ENCODE results near the gene SP8. TPM values are rescaled to one million over a fixed set of nuclear protein-coding genes. Genes with fewer than 3 reads are reported as not detected.

SP8 gene
- total RNA-seq, 1 experiment from 2014 or later: not detected

- TF ChIP-seq REST (IDR thresholded peaks at IDR 0.05; ENCODE audit: insufficient read depth in 1 of 2, low read depth in 2 of 2, low read length in 1 of 2) (no peak), TCF7L2 (IDR thresholded peaks at IDR 0.05; ENCODE audit: low read depth, low read length) (peak; percentile 88), CTCF (IDR thresholded peaks at IDR 0.05) (peak; percentile 97), SIN3A (IDR thresholded peaks at IDR 0.05; ENCODE audit: borderline replicate concordance, insufficient read depth, low read depth, low read length) (no peak), POLR2AphosphoS5 (IDR thresholded peaks at IDR 0.05; ENCODE audit: low read depth, low read length) (no peak)
- Histone ChIP-seq H3K27ac (ENCODE audit: low read length) (no peak overlapping the region), H3K4me1 (ENCODE audit: control insufficient read depth, insufficient read depth, low read length) (0 out of 2 replicates have a peak, but pooled peaks cover 3% of the 10 kb centered on the region), H3K36me3 (ENCODE audit: control insufficient read depth, insufficient read depth, low read length) (peaks cover 4% of the 10 kb centered on the region; the same call in 1 of the 2 replicates), H3K9me3 (ENCODE audit: control insufficient read depth, insufficient read depth, low read depth, low read length) (no peaks in the 10 kb centered on the region), H3K27me3 (ENCODE audit: control insufficient read depth, insufficient read depth, low read length) (peaks cover 42% of the 10 kb centered on the region), H3K4me3 (ENCODE audit: low read depth in 2 of 2, low read length in 2 of 2) (peak overlapping the region; percentile 14 to 36; a peak in 3 of 4 replicates)
- ATAC-seq (peak; percentile 99), DNase-seq (ENCODE audit: low read depth, low spot score) (no peak)
- in situ Hi-C loops (cut with HindIII; ENCODE audit: low pct_unique_long_range_greater_than_20kb, low sequenced_read_pairs): no loop called here
- ChIA-PET CTCF (no interaction called here), POLR2A (no interaction called here)
- no TSS peak for BruUV-seq (replicated peaks)
- intact Hi-C loops (cut with micrococcal nuclease; ENCODE audit: unreplicated experiment): loop anchor here (5.0 kb wide), 1 partner anchor 989 kb away; no protein-coding TSS in a partner anchor
These were observed 8.5 kb downstream of the SP8 start for GRCh38 chr7:20778063-20778721.

- CTCF ChIA-PET: no interaction called here
- POLR2A ChIA-PET: no interaction called here
- H3K4me3 ChIP-seq (ENCODE audit: low read depth in 2 of 2, low read length in 2 of 2): peak overlapping the region; percentile 14 to 36; a peak in 3 of 4 replicates
- DNase-seq (ENCODE audit: low read depth, low spot score) (no peak), ATAC-seq (peak; percentile 85)
- intact Hi-C loops (cut with micrococcal nuclease; ENCODE audit: unreplicated experiment) (loop anchor here (1.0 to 5.0 kb wide), 2 partner anchors 477 to 990 kb away; no protein-coding TSS in a partner anchor), in situ Hi-C loops (cut with HindIII; ENCODE audit: low pct_unique_long_range_greater_than_20kb, low sequenced_read_pairs) (no loop called here)
- peak; percentile 93 for TF ChIP-seq TCF7L2 (IDR thresholded peaks at IDR 0.05; ENCODE audit: low read depth, low read length)
- TF ChIP-seq REST (IDR thresholded peaks at IDR 0.05; ENCODE audit: insufficient read depth in 1 of 2, low read depth in 2 of 2, low read length in 1 of 2): no peak
- TF ChIP-seq SIN3A (IDR thresholded peaks at IDR 0.05; ENCODE audit: borderline replicate concordance, insufficient read depth, low read depth, low read length): no peak
- BruUV-seq (replicated peaks): no TSS peak
- no peaks in the 10 kb centered on the region for H3K9me3 ChIP-seq (ENCODE audit: control insufficient read depth, insufficient read depth, low read depth, low read length)
- H3K27me3 ChIP-seq (ENCODE audit: control insufficient read depth, insufficient read depth, low read length): peaks cover 44% of the 10 kb centered on the region
- 0 out of 2 replicates have a peak, but pooled peaks cover 3% of the 10 kb centered on the region for H3K4me1 ChIP-seq (ENCODE audit: control insufficient read depth, insufficient read depth, low read length)
- peaks cover 4% of the 10 kb centered on the region; the same call in 1 of the 2 replicates for H3K36me3 ChIP-seq (ENCODE audit: control insufficient read depth, insufficient read depth, low read length)
- H3K27ac ChIP-seq (ENCODE audit: low read length): no peak overlapping the region
These were observed 9.2 kb downstream of the SP8 start for GRCh38 chr7:20777377-20778062.
